ENCODE data around the gene TAS2R1.

TAS2R1 gene, protein sequence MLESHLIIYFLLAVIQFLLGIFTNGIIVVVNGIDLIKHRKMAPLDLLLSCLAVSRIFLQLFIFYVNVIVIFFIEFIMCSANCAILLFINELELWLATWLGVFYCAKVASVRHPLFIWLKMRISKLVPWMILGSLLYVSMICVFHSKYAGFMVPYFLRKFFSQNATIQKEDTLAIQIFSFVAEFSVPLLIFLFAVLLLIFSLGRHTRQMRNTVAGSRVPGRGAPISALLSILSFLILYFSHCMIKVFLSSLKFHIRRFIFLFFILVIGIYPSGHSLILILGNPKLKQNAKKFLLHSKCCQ

DNA sequence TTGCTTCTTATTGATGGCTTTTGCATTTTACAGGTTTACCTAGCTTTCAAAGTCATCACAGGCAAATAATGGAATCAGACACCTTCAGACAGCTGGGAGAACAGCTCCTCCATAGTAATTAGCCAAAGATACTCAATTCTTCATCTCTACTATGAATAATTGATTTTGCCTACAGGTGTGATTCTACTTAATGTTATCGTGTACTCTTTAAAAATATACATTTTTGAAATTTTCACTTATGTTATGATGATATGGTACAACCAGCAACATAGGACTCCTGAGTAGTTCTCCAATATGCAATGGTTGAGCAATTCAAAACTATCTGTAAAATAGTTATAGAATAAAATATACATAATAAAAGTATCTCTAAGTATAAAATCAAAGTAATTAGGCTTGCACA lies at the start of gene TAS2R1:
TSS of gene TAS2R1 (minus strand) at position 101 of the 400 bp plus-strand sequence. CDS start 319 bp downstream, outside the sequence.
- no peak for DNase-seq (ENCODE audit: low spot score)

DNA sequence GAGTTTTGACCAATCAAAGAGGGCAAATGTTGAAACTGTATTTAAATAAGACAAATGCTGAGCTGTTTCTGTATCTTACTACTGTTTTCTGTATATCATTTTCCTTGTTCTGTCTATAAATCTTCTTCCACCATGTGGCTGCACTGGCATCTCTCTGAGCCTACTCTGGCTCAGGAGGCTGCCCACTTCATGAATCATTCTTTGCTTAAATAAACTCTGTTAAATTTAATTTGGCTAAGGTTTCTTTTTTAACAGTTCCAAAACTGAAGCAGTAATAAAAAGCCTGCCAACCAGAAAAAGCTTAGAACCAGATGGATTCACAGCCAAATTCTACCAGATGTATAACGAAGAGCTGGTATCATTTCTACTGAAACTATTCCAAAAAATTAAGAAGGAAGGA lies 40.2 kb upstream of the TAS2R1 start:
- DNase-seq (ENCODE audit: low spot score): no peak

DNA sequence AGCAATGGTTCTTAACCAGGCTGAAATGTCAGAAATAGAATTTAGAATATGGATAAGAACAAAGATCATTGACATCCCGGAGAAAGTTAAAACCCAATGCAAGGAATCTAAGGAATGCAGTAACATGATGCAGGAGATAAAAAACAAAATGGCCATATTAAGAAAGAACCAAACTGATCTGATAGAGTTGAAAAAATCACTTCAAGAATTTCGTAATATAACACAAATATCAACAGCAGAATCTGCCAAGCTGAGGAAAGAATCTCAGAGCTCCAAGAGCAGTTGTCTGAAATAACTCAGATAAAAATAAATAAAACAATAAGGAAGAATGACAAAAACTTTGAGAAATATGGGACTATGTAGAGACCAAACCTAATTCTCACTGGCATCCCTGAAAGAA lies 37.8 kb upstream of the TAS2R1 start:
- no peak for DNase-seq (ENCODE audit: low spot score)

DNA sequence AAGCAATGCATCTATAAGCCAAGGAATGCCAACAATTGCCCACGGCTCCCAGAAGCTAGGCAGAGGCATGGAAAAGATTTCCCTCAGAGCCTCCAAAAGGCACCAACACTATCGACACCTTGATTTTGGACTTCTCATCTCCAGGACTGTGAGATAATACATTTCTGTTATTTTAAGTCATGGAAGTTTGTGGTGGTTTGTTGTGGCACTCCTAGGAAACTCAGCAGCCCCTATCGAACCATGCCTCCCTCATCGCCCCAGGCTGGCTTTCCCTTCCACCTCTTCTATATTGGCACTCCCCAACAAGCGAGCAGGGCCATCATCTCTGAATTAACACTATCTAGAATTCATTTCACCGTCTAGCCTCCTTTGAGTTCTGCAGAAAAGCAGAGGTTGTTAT lies 33.7 kb upstream of the TAS2R1 start:
- DNase-seq (ENCODE audit: low spot score): no peak

DNA sequence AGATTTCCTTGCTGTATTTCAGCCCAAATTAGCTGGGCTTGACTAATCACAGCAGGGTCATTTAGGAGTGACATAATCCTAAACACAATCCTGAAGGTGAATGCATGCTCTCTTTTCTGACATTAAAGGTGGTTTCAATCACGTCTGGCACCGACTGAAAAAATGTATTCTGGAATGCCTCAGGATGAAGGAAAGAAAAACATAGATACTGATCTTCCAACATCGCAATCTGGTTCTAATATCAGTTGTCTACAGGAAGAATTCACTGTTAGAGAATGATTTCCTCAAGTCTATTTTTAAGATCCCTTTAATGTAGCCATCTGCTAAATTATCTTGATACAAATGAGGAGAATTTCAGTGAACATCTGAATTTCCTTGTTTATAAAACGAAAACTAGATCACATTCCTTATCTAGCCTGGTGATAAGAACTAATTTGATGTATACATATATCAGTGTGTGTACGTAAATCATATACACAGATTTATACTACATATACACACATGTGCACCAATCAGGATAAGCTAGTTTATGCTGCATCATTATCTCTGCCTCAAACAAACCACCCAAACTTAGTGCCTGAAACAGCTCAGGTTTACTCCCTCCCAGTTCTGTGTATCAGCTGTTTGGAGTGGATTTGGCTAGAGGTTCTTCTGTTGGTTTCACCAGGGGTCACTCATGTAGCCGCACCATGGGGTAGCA lies 31.3 kb upstream of the TAS2R1 start:
- DNase-seq (ENCODE audit: low spot score): no peak

DNA sequence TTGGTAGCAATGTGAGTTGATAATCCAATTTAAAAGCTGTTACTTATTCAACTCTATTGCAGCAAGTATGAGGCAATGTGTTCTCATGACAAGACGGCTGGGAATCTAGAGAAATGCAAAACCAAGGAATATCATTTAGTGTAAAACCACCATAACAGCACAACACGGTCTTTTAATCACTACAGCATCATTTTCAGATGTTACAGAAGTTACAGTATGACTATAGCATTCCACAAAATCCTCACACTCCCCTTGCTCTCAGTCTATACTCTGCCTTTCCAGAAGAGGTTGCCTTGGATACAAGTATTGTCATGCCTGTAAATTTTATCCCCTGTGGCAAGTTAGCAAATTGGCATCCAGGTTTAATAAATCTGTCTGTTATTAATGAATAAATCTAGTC lies 28.6 kb upstream of the TAS2R1 start:
- no peak for DNase-seq (ENCODE audit: low spot score)

DNA sequence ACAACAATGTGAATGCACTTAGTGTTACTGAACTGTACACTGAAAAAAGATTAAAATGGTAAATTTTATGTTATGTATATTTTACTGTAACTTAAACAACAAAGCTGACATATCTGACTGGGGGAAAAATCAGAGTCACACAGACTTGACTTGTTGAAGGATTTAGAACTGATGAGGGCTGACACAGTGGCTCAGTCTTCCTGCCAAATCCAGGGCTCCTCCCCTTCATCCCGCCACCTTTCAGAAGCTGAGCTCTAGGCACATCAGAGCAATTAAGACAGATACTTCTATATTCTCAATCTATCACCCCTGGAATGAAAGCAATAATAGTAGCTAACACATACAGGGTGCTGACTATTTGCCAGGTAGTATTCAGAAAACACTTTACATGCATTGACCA lies 27.7 kb upstream of the TAS2R1 start:
- no peak for DNase-seq (ENCODE audit: low spot score)

DNA sequence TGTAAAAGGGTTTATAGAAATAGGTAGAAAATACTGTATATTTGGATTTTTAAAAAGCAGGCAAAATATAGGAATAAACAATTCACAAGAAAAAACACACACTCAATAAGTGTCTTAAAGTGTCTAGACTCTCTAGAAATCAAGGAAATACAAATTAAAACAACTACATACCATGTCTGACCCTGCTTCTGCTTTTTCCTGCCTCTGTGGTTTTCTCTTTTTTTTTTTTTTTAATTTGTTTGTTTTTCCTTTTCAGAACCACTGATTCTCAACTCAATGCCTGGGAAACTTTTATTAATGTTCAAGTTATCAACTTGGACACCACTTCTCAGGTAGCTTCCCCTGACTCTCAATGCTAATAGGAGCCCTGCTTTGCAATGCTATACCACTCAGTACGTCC lies 25.5 kb upstream of the TAS2R1 start:
- DNase-seq (ENCODE audit: low spot score): no peak

DNA sequence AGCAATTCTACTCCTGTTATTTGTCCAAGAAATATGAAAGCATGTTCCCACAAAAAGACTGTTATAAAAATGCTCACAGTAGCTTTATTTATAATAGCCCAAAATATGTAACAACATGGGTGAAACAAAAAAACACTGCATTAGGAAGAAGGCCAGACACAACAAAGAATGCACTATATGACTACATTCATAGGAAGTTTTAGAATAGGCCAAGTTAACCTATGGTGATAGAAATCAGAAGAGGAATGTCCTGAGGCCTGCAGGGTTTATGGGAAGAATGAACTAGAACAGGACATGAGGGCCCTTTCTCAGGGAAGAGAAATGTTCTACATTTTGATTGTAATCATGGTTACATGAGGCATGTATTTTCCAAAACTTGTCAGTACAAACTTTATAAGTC lies 24.7 kb upstream of the TAS2R1 start:
- DNase-seq (ENCODE audit: low spot score): no peak

DNA sequence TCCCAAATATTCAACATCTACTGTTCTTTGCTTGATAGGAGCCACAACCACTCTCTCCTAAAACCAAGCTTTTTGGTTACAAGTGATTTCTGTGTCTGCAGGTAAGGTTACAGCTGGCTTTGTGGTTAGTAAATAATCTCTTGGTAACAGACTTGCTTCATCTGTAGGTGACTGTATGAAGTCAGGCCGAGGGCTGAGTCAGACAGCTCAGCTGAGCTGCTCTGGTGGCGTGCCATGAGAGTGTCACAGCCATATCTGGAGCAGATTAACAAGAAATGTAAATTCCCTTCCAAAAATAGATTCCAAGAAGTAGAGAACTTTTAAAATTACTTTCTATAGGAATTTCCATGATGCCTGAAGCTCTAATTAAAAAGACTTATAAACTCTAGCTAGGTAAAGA lies 23.7 kb upstream of the TAS2R1 start:
- DNase-seq (ENCODE audit: low spot score): peak; percentile 39

DNA sequence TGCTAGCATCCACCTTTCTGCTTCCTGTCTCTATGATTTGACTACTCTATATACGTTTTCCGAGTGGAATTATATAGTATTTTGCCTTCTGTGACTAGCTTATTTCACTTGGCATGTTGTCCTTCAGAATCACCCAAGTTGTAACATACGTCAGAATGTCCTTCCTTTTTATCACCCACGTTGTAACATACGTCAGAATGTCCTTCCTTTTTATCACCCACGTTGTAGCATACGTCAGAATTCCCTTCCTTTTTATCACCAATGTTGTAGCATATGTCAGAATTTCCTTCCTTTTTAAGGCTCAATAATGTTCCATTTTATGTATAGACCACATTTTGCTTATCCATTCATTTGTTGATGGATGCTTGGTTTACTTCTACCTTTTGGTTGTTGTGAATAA lies 22.9 kb upstream of the TAS2R1 start:
- DNase-seq (ENCODE audit: low spot score): no peak

DNA sequence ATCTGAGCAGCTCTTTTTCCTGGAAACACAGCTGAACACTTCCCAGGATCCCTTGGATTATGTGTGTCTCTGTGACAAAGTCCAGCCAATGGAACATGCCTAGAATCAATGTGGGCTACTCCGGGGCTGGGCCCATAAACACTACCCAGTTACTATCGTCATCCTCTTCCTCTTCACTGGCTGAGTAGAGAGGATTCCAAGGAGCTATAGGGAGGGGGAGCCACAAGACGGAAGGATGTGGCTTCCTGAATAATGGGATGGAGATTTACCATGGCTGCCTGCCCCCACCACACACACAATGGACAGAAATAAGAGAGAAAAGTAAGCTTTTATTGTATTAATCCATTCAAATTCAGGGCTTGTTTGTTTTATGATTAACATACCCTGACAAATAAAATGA lies 22.1 kb upstream of the TAS2R1 start:
- no peak for DNase-seq (ENCODE audit: low spot score)

DNA sequence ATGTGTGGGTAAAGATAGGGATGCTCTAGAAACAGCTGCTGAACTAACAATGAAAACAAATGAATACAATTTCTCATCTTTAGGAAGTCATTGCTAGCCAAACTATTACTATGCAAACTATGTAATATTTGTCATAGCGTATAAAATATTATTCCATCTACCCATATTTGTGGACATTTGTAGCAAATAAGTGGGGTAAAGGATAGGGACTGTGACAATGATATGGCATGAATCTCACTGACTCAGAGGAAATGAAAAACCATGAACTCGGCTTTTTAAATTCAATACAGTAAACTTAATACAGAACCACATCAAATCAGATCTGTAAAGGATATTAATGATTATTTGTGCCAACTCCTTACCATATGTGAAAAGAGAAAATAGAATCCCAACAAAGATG lies 16.7 kb upstream of the TAS2R1 start:
- DNase-seq (ENCODE audit: low spot score): no peak

DNA sequence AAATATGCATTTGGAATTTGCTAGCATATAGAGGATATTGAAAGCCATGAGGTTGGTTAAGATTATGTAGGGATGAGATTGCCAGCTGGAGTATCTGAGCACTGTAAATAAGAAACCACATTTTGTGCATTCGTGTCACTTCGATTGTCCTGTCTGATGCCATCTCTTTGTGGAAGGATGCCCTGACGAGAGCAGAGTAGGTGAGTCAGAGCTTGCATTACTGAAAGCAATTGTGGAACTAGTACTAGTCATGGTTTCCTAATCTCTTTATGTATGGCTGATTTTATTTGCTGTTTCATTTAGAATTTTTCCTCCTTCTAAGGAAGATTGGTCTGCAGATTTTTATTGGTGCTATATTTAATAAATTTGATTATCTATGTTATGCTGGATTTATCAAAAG lies 14.5 kb upstream of the TAS2R1 start:
- no peak for DNase-seq (ENCODE audit: low spot score)

DNA sequence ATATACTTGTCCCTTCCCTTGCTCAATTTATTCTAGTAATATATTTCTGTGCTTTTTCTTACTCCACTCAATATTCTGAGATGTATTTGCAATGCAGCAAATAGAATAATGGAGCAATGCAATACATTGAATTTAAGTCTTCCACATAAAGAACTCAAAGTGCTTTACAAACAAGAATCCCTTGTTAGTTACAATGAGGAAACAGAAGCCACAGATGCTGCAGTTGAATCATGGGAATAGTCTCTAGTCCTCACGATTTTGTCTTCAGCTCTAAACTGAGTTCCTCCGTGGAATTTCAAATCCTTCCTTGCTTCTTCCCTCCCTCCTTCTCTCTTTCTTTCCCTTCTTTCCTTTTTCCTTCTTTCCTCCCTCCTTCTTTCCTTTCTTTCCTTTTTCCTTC lies 12.5 kb upstream of the TAS2R1 start:
- DNase-seq (ENCODE audit: low spot score): no peak

DNA sequence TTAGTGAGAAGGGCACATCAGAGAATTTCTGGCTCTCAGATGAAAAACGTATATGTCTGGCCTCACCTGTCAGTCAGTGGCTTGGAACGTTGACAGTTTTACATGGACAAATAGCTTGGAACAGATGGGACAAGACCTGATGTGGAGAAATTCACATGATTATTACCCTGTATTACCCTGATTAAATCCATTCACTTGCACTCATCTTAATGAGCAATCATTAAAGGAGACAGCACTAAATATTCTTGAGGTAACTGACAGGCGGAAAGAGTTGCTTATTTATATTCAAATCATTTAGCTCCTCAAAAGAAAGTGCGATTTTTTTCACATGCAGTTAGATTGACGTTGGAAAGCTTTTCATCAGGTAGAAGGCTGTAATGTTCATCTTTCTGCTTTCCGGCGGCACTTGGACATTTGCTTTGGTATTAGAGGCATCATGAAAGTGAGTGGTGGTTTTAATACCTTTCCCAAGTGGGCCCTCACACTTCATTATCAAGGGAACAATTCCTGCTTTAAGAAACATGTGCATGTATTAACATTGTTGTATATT lies 11.7 kb upstream of the TAS2R1 start:
- no peak for DNase-seq (ENCODE audit: low spot score)

DNA sequence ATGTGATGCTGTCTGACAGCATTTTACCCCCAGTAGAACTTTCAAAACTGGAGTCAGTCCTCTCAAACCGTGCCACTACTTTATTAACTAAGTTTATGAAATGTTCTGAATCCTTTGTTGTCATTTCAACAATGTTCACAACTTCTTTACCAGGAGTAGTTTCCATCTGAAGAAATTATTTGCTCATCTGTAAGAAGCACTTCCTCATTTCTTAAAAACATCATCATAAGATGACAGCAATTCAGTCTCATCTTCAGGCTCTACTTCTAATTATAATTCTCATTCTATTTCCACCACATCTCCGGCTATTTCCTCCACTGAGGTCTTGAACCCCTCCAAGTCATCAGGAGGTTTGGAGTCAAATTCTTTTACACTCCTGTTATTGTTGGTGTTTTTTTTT lies 2.3 kb upstream of the TAS2R1 start:
- no peak for DNase-seq (ENCODE audit: low spot score)

DNA sequence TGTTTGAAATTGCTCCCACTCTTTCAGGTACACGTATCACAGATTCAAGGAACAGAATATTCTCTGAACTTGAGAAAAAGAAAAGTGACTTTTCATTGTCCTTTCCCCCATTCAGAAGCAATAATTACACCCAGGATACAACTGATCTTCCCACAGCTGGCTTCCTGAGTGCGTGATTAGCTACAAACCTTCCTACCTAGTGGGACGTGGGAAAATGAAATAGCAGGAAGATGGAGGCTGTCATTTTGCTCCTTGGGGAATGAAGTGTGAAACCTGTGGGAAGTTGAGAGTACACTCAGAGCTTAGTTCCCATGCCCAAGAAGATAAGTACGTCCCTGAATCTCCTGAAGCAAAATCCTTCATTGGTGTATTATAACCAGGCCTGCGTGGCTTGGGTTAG lies 2.6 kb downstream of the TAS2R1 start:
- peak; percentile 64 for DNase-seq (ENCODE audit: low spot score)

DNA sequence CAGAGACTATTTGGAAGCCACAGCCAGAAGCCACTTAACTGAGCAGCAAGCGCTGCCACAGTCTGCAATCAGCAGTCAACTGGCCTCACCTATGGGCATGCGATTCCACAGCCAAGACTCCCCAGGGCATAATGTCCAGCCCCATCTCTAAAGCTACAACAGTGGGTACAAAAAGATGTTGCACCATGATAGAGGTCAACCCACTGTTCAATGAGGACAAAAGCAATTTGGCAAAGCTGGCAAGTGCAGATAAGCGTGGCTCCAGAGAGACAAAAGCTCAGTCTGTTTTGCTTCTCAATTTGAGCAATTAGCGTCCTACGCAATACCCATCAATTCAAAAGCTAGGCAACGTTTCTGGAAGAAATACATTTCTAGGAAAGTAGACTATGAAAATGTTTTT lies 3.2 kb downstream of the TAS2R1 start:
- peak; percentile 17 for DNase-seq (ENCODE audit: low spot score)

DNA sequence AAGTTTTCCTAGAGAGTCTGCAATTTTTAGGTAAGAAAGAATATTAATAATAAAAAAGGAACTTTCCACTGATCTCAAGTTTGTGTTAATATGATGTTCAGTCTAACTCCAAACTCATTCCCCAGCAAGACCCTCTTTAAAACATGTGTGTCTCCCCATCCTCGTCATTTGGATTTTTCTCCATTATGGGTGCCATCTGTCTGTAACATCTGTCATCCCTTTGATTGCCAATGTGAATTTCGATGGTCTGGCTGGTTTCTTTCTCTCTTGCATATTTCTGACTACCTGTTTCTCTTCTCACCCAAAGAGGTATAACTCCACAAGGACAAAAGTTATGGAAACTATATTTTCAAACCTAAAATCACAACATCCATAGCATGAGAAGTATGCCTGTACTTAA lies 4.4 kb downstream of the TAS2R1 start:
- DNase-seq (ENCODE audit: low spot score): no peak

DNA sequence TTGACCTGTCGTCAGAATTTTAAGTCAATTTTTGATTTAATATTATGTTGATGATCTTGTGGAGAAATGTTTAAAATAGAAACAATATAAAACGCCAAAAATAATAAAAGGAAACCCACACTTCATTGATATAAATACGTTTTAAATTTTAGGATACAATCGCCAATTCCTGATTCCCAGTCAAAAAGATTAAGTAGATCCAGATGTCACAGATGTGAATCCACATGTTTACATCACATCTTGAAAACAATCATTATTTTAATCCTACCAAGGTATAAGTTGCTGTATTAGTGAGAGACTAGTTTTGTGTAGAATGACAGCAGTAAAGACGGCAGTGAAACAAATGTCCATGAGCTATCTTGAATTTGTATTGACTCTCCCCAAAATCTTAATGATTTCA lies 4.9 kb downstream of the TAS2R1 start:
- DNase-seq (ENCODE audit: low spot score): no peak

DNA sequence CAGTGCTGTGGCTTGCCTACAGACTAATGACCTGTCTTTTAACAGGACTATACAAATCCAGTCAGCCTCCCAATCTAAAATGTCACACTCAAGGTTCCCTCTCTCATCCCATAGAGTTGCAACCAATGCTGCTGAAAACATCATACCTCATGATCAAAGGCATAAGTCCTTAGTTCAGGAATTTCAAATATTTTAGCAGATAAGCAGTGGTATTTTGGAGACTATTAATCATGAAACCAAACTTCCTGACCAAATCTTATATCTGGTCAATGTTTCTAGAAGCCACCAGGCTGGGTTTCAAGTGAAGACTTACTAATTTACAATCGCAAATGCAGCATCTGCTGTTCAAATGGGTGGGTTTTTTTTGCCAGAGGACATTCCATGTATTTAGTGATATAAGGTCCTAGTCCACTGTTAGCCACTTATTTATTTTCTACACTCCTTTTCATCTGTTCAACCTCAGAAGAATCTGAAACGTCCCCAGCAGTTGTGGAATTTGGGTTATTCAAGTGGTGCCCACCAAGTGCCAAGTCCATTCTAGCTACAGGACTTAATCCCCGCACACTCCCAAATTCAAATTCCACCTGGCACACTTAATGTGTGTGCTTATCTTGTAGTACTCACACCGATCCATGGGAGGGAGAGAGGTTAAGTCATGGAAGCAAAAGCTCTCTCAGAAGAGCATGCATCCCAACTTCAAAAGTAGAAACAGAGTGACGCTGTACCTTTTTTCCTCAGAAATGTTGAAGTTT lies 5.8 kb downstream of the TAS2R1 start:
- DNase-seq (ENCODE audit: low spot score): no peak

DNA sequence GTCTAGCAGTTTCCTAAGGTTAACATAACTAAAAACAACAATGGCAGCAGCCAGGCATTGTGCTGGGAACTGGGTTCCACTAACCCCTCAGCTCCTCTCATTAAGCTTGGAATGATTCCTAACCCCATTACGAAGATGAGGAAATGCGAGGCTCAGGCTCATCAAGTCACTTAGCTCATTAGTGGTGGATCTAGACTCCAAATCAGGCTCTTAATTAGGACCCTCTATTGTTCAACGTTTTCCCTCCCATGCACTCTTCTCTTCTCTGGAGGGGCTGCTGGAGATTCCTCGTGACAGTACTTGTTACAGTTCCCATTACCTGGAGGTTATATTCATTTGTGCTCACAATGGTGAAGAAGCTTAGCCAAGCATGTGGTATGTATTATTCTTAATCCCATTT lies 6.5 kb downstream of the TAS2R1 start:
- no peak for DNase-seq (ENCODE audit: low spot score)

Measured in putamen (tissue), 1 donor.